Thyroid gland (tissue), 4 donors: ENCODE results near the gene CFAP99.

Experiments
- CTCF ChIP-seq, 6 experiments: fragments of 200-600 bp in 3 of 6; fragments of 450-650 bp in 3 of 6; sonication (generic) in 3 of 6; IDR thresholded peaks; one replicate each; pipeline ENCODE4 v1.5.1; 2016 to 2019; ENCODE audit warnings: antibody characterized with exemption in 6 of 6, mild to moderate bottlenecking in 2 of 6, inconsistent platforms in 1 of 6, moderate library complexity in 1 of 6
- POLR2A ChIP-seq, 2 donors: fragments of 450-650 bp; IDR thresholded peaks; one replicate each; pipeline ENCODE4 v1.6.1; 2017; ENCODE audit warnings: antibody characterized with exemption in 2 of 2, mild to moderate bottlenecking in 2 of 2, moderate library complexity in 1 of 2

DNA sequence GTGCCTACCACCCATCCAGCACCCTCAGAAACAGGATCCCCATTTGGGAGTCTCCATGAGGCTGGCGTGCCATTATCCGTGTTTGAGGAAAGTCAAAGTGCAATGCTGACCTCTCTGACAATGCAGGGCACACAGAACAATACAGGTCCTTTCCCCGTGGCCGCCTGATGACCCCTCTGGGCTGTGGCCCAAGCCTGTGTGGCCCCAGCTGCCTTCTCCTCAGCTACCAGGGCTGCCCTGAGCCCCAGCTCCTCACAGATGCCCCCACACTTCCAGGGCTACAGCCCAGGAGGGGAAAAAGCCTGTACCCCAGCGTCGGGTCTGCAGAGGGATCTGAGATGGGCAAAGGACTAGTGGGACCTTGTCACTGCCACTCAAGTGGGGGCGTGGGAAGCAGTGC, 15.8 kb upstream of the CFAP99 start:
- no peak for TF ChIP-seq CTCF (IDR thresholded peaks at IDR 0.05)
- TF ChIP-seq POLR2A (IDR thresholded peaks at IDR 0.05) = no peak
